Activated B cell treated with CpG ODN at 0.5 μM for 24 hours (primary cell): ENCODE measurements around the gene PROX2. TPM values are rescaled to one million over a fixed set of nuclear protein-coding genes. Genes with fewer than 3 reads are reported as not detected.

Source experiments
- ATAC-seq: fragments of 200-7000 bp; cut with Tn5 transposase; one replicate; pipeline ENCODE4 v1.10.0; 2021; ENCODE audit warnings: low read depth, mild to moderate bottlenecking, moderate library complexity
- CTCF ChIA-PET: fragments of 350-600 bp; sonication (Branson Sonifier 250); formaldehyde crosslinking; loops from one replicate; lab custom pipeline; 2021; ENCODE audit warnings: antibody characterized with exemption; lab: Charles Lee
- POLR2A ChIA-PET: fragments of 350-600 bp; sonication (Branson Sonifier 250); formaldehyde crosslinking; loops from one replicate; lab custom pipeline; 2021; ENCODE audit warnings: antibody characterized with exemption; lab: Charles Lee
- DNase-seq: peaks from one replicate; pipeline ENCODE4 v3.0.0; 2022
- H3K27ac Mint-ChIP-seq: one replicate; pipeline ENCODE4 v1.8.0; 2020; ENCODE audit warnings: mixed read lengths
- H3K27me3 Mint-ChIP-seq: one replicate; pipeline ENCODE4 v1.8.0; 2021; ENCODE audit warnings: mixed read lengths
- H3K36me3 Mint-ChIP-seq: one replicate; pipeline ENCODE4 v1.8.0; 2021; ENCODE audit warnings: low read depth, mixed read lengths
- H3K4me1 Mint-ChIP-seq: one replicate; pipeline ENCODE4 v1.8.0; 2021; ENCODE audit warnings: mixed read lengths
- H3K4me3 Mint-ChIP-seq: one replicate; pipeline ENCODE4 v1.8.0; 2020; ENCODE audit warnings: mild to moderate bottlenecking, mixed read lengths
- H3K9me3 Mint-ChIP-seq: one replicate; pipeline ENCODE4 v1.8.0; 2020; ENCODE audit warnings: mixed read lengths
- intact Hi-C: fragments of 100-400 bp; cut with micrococcal nuclease; formaldehyde crosslinking; loops from one replicate; pipeline ENCODE4 v1.15.1; 2024
- total RNA-seq: library from RNA; stranded (reverse); gene quantifications from 2 replicates; pipeline ENCODE4 v1.2.3, GENCODE V29; 2022
- TF ChIP-seq, protein P1 (sequence below): fragments of 200-600 bp; IDR thresholded peaks from one replicate; pipeline ENCODE4 v1.8.0; 2022; ENCODE audit warnings: antibody characterized with exemption, mild to moderate bottlenecking

The PROX2 gene
- total RNA-seq, 1 donor from 2014 or later: not detected

DNA sequence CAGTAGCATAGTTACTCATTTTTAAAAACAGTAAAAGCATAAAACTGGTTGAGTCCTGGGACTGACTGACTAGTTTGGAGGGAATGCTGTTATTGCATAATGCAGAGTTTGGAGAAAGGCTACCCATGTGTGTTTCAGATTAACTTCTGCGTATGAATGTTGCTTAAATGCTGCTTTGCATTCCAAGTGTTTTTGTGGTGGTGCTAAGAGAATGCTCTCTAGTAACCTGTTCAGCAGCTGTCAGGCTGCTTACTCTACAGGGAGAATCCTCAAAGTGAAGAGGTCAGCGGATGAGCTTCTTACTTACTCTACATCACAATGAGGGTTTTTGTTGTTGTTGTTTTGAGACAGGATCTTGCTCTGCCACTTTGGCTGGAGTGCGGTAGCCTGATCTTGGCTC, 10.1 kb upstream of the PROX2 start:
- no peaks in the 10 kb centered on the region for H3K27me3 Mint-ChIP-seq
- no peak for ATAC-seq
- peaks cover 62% of the 10 kb centered on the region for H3K36me3 Mint-ChIP-seq
- CTCF ChIA-PET: interaction anchor here (1.2 to 2.0 kb wide), 2 partner anchors 19 to 25 kb away, joined by 3 to 5 read pairs; no protein-coding TSS in a partner anchor
- TF ChIP-seq, protein P1, sequence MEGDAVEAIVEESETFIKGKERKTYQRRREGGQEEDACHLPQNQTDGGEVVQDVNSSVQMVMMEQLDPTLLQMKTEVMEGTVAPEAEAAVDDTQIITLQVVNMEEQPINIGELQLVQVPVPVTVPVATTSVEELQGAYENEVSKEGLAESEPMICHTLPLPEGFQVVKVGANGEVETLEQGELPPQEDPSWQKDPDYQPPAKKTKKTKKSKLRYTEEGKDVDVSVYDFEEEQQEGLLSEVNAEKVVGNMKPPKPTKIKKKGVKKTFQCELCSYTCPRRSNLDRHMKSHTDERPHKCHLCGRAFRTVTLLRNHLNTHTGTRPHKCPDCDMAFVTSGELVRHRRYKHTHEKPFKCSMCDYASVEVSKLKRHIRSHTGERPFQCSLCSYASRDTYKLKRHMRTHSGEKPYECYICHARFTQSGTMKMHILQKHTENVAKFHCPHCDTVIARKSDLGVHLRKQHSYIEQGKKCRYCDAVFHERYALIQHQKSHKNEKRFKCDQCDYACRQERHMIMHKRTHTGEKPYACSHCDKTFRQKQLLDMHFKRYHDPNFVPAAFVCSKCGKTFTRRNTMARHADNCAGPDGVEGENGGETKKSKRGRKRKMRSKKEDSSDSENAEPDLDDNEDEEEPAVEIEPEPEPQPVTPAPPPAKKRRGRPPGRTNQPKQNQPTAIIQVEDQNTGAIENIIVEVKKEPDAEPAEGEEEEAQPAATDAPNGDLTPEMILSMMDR: no peak
- POLR2A ChIA-PET: no interaction called here
- H3K9me3 Mint-ChIP-seq: no peaks in the 10 kb centered on the region
- no peak overlapping the region for H3K27ac Mint-ChIP-seq
- peaks cover 44% of the 10 kb centered on the region for H3K4me1 Mint-ChIP-seq
- intact Hi-C loops: no loop called here
- no peak for DNase-seq
- no peak overlapping the region for H3K4me3 Mint-ChIP-seq

DNA sequence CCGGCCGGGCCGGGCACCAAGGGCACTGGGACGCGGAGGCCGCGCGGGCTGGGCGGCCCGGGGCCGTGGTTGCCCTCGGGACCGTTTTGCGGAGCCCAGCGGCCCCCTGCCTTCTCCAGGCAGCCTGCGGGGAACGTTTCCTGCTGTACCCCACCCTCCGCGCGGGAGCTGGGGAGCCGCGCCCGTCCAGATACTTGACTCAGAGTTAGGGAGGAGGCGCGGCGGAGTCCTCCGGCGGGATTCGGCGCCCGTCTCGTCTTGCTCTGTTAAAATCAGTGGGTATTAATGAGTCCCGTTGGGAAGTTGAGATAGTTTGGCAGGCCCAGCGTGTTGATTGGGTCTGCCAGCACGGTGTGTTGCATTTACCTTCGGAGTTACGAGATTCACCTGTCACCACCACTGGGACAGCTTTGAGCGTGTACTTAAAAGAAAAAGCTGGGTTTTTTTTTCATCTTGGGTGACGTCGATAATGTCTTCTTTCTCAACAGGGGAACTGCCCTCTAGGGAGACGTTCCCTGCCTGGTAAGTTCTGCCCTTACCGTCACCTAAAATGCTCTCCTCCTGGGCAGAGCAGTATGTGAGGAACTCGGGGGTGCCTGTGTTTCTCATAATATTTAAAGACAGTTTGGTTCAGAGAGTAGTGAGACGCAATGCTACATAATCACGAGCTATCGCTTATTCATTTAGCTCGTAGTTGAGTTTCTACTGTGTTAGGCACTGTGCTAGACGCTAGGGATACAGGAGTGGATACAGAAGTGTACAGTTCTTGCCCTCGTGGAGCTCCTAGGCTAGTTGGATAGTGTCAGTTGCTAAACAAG, 6.4 kb upstream of the PROX2 start:
- intact Hi-C loops: no loop called here
- peaks cover 51% of the 10 kb centered on the region for H3K4me1 Mint-ChIP-seq
- H3K27me3 Mint-ChIP-seq: no peaks in the 10 kb centered on the region
- TF ChIP-seq, protein P1: no peak
- peaks cover 36% of the 10 kb centered on the region for H3K36me3 Mint-ChIP-seq
- CTCF ChIA-PET: interaction anchor here (2.0 to 8.9 kb wide), 2 partner anchors 22 to 24 kb away, joined by 8 to 58 read pairs; no protein-coding TSS in a partner anchor
- H3K4me3 Mint-ChIP-seq: peak overlapping the region; percentile 99
- DNase-seq: no peak
- POLR2A ChIA-PET: interaction anchor here (0.6 to 2.5 kb wide), 8 partner anchors 11 to 1636 kb away, joined by 3 to 15 read pairs (median 6); partner anchors contain the start of genes BATF and NEK9
- H3K9me3 Mint-ChIP-seq: no peaks in the 10 kb centered on the region
- peak overlapping the region; percentile 97 for H3K27ac Mint-ChIP-seq
- peak; percentile 45 for ATAC-seq

DNA sequence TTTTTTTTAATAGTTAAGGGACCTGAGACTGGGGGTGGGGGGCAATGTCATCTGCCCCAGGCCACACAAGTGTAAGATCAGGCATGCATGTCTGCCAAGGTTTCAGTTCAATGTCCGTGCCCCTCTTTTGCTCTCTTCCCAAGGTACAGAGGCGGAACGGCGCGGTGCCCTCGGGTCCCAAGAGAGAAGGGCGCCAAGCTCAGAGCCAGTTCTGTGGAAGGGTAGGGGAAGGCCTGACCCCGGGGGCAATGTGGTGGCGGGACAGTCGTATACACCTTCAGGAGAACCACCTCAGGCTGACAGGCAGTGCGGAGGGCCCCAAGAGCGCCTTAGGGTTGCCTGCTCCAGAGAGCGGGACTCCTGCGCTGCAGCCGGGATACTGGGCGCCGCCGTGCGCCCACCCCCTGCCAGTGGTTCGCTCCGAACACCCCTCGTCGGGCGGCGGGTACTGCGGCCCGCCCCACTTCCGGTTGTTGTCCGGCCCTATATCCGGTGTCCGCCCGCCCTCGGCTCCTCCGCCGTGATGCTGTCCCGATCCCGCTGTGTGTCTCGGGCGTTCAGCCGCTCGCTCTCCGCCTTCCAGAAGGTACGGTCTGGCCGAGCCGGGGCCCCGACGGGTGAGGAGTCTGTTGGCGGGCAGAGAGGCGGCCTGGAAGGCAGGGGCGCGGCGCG, 5.6 kb upstream of the PROX2 start, which contains the start of gene DLST:
Gene DLST, plus strand, starts transcription at position 486 of the 672 bp plus-strand sequence. Its CDS starts 38 bp downstream, at position 524.
- Mint-ChIP-seq H3K36me3 (peaks cover 36% of the 10 kb centered on the region), H3K4me3 (peak within 1 kb of the TSS; percentile 99), H3K9me3 (no peaks in the 10 kb centered on the region), H3K27ac (peak within 1 kb of the TSS; percentile 97), H3K27me3 (no peaks in the 10 kb centered on the region), H3K4me1 (peaks cover 53% of the 10 kb centered on the region)
- ChIA-PET POLR2A (interaction anchor here (0.5 to 2.5 kb wide), 8 partner anchors 12 to 641 kb away, joined by 3 to 15 read pairs (median 4); partner anchors contain the start of gene BATF), CTCF (interaction anchor here (0.8 to 8.9 kb wide), 4 partner anchors 21 to 118 kb away, joined by 4 to 58 read pairs (median 10); no protein-coding TSS in a partner anchor)
- DNase-seq: peak; percentile 88
- TF ChIP-seq, protein P1: no peak
- peak; percentile 86 for ATAC-seq
- intact Hi-C loops: loop anchor here (1.0 to 2.0 kb wide), 8 partner anchors 23 to 780 kb away; partner anchors contain the start of genes ABCD4, EIF2B2, ISCA2 and NPC2

DNA sequence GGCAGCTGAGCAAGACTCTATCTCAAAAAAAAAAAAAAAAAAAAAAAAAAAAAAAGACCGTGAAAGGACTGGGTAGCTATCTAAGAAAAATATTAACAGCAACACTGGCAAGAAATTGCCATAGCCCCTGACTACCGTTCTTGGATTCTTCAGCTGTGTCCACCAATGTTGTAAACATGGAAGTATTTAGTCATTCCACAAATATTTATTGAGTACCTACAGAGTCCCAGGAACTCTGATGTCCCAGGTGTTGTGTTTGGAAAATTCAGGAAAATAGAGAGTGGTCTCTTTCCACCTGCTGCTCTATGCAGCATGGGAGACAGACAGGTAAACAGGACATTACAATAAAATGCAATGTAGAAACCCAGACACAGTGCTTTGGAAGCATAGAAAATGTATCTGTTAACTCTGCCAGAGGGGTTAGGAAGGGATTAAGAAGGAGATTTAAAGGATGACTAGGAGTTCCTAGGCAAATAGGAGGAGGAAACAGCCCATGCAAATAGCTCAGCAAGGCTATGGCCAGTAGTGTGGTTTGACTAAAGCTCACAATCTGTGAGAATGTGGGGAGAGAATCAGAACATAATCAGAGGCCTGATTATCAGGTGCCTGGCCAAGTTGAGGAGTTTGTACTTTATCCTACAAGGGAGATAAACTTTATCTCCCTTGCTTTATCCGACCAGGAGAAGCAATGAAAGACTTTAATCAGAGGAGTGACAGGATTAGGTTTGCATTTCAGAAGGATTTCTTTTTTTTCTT, 3.7 kb upstream of the PROX2 start:
- peak overlapping the region; percentile 32 for H3K27ac Mint-ChIP-seq
- ATAC-seq: no peak
- TF ChIP-seq, protein P1: no peak
- H3K27me3 Mint-ChIP-seq: no peaks in the 10 kb centered on the region
- H3K4me3 Mint-ChIP-seq: peak overlapping the region; percentile 12
- peaks cover 52% of the 10 kb centered on the region for H3K4me1 Mint-ChIP-seq
- DNase-seq: no peak
- intact Hi-C loops: loop anchor here (2.0 kb wide), 4 partner anchors 25 to 387 kb away; partner anchors contain the start of genes EIF2B2, ISCA2 and NPC2
- H3K36me3 Mint-ChIP-seq: peaks cover 19% of the 10 kb centered on the region
- no peaks in the 10 kb centered on the region for H3K9me3 Mint-ChIP-seq
- CTCF ChIA-PET: interaction anchor here (1.4 to 8.9 kb wide), 4 partner anchors 12 to 27 kb away, joined by 3 to 58 read pairs (median 14); no protein-coding TSS in a partner anchor
- POLR2A ChIA-PET: interaction anchor here (0.6 to 0.7 kb wide), 2 partner anchors 10 to 795 kb away, joined by 5 to 9 read pairs; partner anchors contain the start of gene ALDH6A1
